Uterus (tissue), 2 donors: ENCODE results near the gene LCE2A.

Experiments used
- CTCF ChIP-seq, 4 experiments: fragments of 200-600 bp in 2 of 4; fragments of 450-650 bp in 2 of 4; sonication (generic) in 2 of 4; IDR thresholded peaks; one replicate each; pipeline ENCODE4 v1.5.1; 2016 to 2019; ENCODE audit warnings: antibody characterized with exemption in 4 of 4, mild to moderate bottlenecking in 2 of 4, moderate library complexity in 1 of 4
- POLR2A ChIP-seq, 2 donors: fragments of 450-650 bp; IDR thresholded peaks; one replicate each; pipeline ENCODE4 v1.6.1; 2016; ENCODE audit warnings: antibody characterized with exemption in 2 of 2, mild to moderate bottlenecking in 1 of 2, moderate library complexity in 1 of 2

GRCh38 chr1:152735648-152736047, 37.5 kb downstream of the LCE2A start:
- TF ChIP-seq POLR2A (IDR thresholded peaks at IDR 0.05), result no peak
- no peak for TF ChIP-seq CTCF (IDR thresholded peaks at IDR 0.05)
